ENCODE data around the gene DNAJC6.

DNAJC6 gene

GRCh38 chr1:65429078-65429477 lies 119.7 kb downstream of the DNAJC6 start:
- Mint-ChIP-seq H3K4me1 (ENCODE audit: low read depth) (peaks cover 29% of the 10 kb centered on the region), H3K4me3 (no peak overlapping the region), H3K27ac (no peak overlapping the region), H3K36me3 (ENCODE audit: low read depth) (peaks cover 89% of the 10 kb centered on the region), H3K9me3 (no peaks in the 10 kb centered on the region), H3K27me3 (no peaks in the 10 kb centered on the region)
- intact Hi-C loops (cut with micrococcal nuclease) = loop anchor here (10.0 kb wide), 3 partner anchors 194 to 1996 kb away; no protein-coding TSS in a partner anchor

- Mint-ChIP-seq H3K27ac (peak overlapping the region; percentile 20), H3K36me3 (ENCODE audit: low read depth) (peaks cover 88% of the 10 kb centered on the region), H3K4me3 (no peak overlapping the region), H3K4me1 (ENCODE audit: low read depth) (peaks cover 25% of the 10 kb centered on the region), H3K27me3 (no peaks in the 10 kb centered on the region), H3K9me3 (no peaks in the 10 kb centered on the region)
- intact Hi-C loops (cut with micrococcal nuclease) = loop anchor here (2.0 to 10.0 kb wide), 4 partner anchors 195 to 1995 kb away; no protein-coding TSS in a partner anchor
Observed at GRCh38 chr1:65429806-65430205, 120.5 kb downstream of the DNAJC6 start.

DNA sequence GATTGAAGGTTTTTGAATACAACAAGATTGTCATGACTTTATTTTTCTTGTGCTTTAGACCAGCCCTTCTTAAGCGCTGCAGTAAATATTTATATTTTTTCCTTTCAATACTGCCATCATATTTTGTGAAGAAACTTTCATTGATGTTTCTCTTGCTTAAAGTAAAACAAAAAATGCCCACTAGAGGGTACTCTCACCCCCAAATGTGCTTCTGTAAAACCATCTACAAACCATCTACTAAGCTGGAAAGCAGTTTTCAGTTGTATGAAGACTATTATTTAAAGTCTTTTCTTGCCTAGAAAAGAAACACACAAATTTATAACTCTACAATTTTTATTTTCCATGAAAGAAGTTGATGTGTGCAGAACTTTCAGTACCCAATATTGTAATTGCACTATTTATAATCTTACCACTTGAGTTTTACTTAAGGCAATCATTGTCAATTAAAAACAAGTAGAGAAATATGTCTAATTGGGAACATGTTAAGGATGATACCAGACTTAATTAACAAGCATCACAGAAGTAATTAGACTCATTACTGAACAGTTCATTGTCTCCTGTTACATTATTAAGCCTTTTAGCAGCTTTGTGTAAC lies 121.9 kb downstream of the DNAJC6 start:
- H3K27me3 Mint-ChIP-seq = no peaks in the 10 kb centered on the region
- no peaks in the 10 kb centered on the region for H3K9me3 Mint-ChIP-seq
- peaks cover 18% of the 10 kb centered on the region for H3K4me1 Mint-ChIP-seq (ENCODE audit: low read depth)
- H3K36me3 Mint-ChIP-seq (ENCODE audit: low read depth) = peaks cover 87% of the 10 kb centered on the region
- H3K4me3 Mint-ChIP-seq = no peak overlapping the region
- intact Hi-C loops (cut with micrococcal nuclease) = loop anchor here (2.0 kb wide), 1 partner anchor 256 kb away; no protein-coding TSS in a partner anchor
- no peak overlapping the region for H3K27ac Mint-ChIP-seq

GRCh38 chr1:65432918-65433317 lies 123.6 kb downstream of the DNAJC6 start:
- no peak overlapping the region for H3K27ac Mint-ChIP-seq
- no peak overlapping the region for H3K4me3 Mint-ChIP-seq

GRCh38 chr1:65434255-65434654 lies 124.9 kb downstream of the DNAJC6 start:
- H3K9me3 Mint-ChIP-seq = no peaks in the 10 kb centered on the region
- H3K27ac Mint-ChIP-seq = no peak overlapping the region
- no peaks in the 10 kb centered on the region for H3K27me3 Mint-ChIP-seq
- no peak overlapping the region for H3K4me3 Mint-ChIP-seq
- peaks cover 71% of the 10 kb centered on the region for H3K36me3 Mint-ChIP-seq (ENCODE audit: low read depth)
- intact Hi-C loops (cut with micrococcal nuclease) = no loop called here
- peaks cover 14% of the 10 kb centered on the region for H3K4me1 Mint-ChIP-seq (ENCODE audit: low read depth)

More at GRCh38 chr1:65432918-65433317, 123.6 kb downstream of the DNAJC6 start:
- Mint-ChIP-seq H3K27me3 (no peaks in the 10 kb centered on the region), H3K36me3 (ENCODE audit: low read depth) (peaks cover 83% of the 10 kb centered on the region), H3K9me3 (no peaks in the 10 kb centered on the region), H3K4me1 (ENCODE audit: low read depth) (peaks cover 18% of the 10 kb centered on the region)
- intact Hi-C loops (cut with micrococcal nuclease) = no loop called here

- Mint-ChIP-seq H3K4me3 (no peak overlapping the region), H3K27ac (no peak overlapping the region), H3K9me3 (no peaks in the 10 kb centered on the region), H3K27me3 (no peaks in the 10 kb centered on the region), H3K36me3 (ENCODE audit: low read depth) (peaks cover 66% of the 10 kb centered on the region), H3K4me1 (ENCODE audit: low read depth) (peaks cover 10% of the 10 kb centered on the region)
- intact Hi-C loops (cut with micrococcal nuclease) = no loop called here
Observed at GRCh38 chr1:65434760-65435159, 125.4 kb downstream of the DNAJC6 start.

- intact Hi-C loops (cut with micrococcal nuclease) = no loop called here
- H3K27ac Mint-ChIP-seq = no peak overlapping the region
Observed at GRCh38 chr1:65435987-65436386, 126.6 kb downstream of the DNAJC6 start.

GRCh38 chr1:65437616-65438015 lies 128.3 kb downstream of the DNAJC6 start:
- peaks cover 6% of the 10 kb centered on the region for H3K4me1 Mint-ChIP-seq (ENCODE audit: low read depth)
- H3K9me3 Mint-ChIP-seq = no peaks in the 10 kb centered on the region
- intact Hi-C loops (cut with micrococcal nuclease) = no loop called here
- H3K27me3 Mint-ChIP-seq = no peaks in the 10 kb centered on the region
- H3K4me3 Mint-ChIP-seq = no peak overlapping the region
- no peak overlapping the region for H3K27ac Mint-ChIP-seq
- peaks cover 38% of the 10 kb centered on the region for H3K36me3 Mint-ChIP-seq (ENCODE audit: low read depth)

More at GRCh38 chr1:65435987-65436386, 126.6 kb downstream of the DNAJC6 start:
- Mint-ChIP-seq H3K36me3 (ENCODE audit: low read depth) (peaks cover 53% of the 10 kb centered on the region), H3K27me3 (no peaks in the 10 kb centered on the region), H3K4me3 (no peak overlapping the region), H3K9me3 (no peaks in the 10 kb centered on the region), H3K4me1 (ENCODE audit: low read depth) (peaks cover 6% of the 10 kb centered on the region)

- Mint-ChIP-seq H3K4me1 (ENCODE audit: low read depth) (peaks cover 6% of the 10 kb centered on the region), H3K9me3 (no peaks in the 10 kb centered on the region), H3K27ac (no peak overlapping the region), H3K27me3 (no peaks in the 10 kb centered on the region), H3K4me3 (no peak overlapping the region), H3K36me3 (ENCODE audit: low read depth) (peaks cover 19% of the 10 kb centered on the region)
- intact Hi-C loops (cut with micrococcal nuclease) = no loop called here
Observed at GRCh38 chr1:65440322-65440900, 131.1 kb downstream of the DNAJC6 start.

- intact Hi-C loops (cut with micrococcal nuclease) = no loop called here
- Mint-ChIP-seq H3K4me3 (no peak overlapping the region), H3K9me3 (no peaks in the 10 kb centered on the region)
Observed at GRCh38 chr1:65440915-65441314, 131.6 kb downstream of the DNAJC6 start.

GRCh38 chr1:65441464-65441863 lies 132.1 kb downstream of the DNAJC6 start:
- Mint-ChIP-seq H3K4me1 (ENCODE audit: low read depth) (peaks cover 6% of the 10 kb centered on the region), H3K27ac (no peak overlapping the region), H3K4me3 (no peak overlapping the region), H3K36me3 (ENCODE audit: low read depth) (peaks cover 11% of the 10 kb centered on the region), H3K27me3 (no peaks in the 10 kb centered on the region), H3K9me3 (no peaks in the 10 kb centered on the region)
- intact Hi-C loops (cut with micrococcal nuclease) = no loop called here

More at GRCh38 chr1:65440915-65441314, 131.6 kb downstream of the DNAJC6 start:
- Mint-ChIP-seq H3K27me3 (no peaks in the 10 kb centered on the region), H3K27ac (no peak overlapping the region), H3K4me1 (ENCODE audit: low read depth) (peaks cover 6% of the 10 kb centered on the region), H3K36me3 (ENCODE audit: low read depth) (peaks cover 15% of the 10 kb centered on the region)

- Mint-ChIP-seq H3K27ac (no peak overlapping the region), H3K4me1 (ENCODE audit: low read depth) (peaks cover 6% of the 10 kb centered on the region), H3K27me3 (no peaks in the 10 kb centered on the region), H3K9me3 (no peaks in the 10 kb centered on the region), H3K4me3 (no peak overlapping the region), H3K36me3 (ENCODE audit: low read depth) (peaks cover 2% of the 10 kb centered on the region)
- intact Hi-C loops (cut with micrococcal nuclease) = no loop called here
Observed at GRCh38 chr1:65442442-65442841, 133.1 kb downstream of the DNAJC6 start.

DNA sequence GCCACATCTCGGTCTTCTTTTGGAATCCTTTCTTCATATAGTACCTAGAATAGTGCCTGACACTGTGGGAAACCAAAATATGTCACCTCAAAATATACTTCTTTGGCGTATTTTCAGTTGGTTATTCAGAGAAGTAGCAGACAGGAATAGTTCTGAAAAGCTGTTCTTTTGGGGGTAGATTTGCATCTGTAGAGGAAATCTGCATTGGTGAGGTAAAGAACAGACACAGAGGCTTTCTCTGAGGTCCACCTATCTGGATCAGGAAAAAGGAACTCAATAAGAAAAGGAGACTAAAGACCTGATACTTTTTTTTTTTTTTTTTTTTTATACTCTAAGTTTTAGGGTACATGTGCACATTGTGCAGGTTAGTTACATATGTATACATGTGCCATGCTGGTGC lies 134.3 kb downstream of the DNAJC6 start:
- no peak overlapping the region for H3K27ac Mint-ChIP-seq
- H3K4me3 Mint-ChIP-seq = no peak overlapping the region
- no peaks in the 10 kb centered on the region for H3K27me3 Mint-ChIP-seq
- H3K36me3 Mint-ChIP-seq (ENCODE audit: low read depth) = no peaks in the 10 kb centered on the region
- H3K4me1 Mint-ChIP-seq (ENCODE audit: low read depth) = peaks cover 6% of the 10 kb centered on the region
- intact Hi-C loops (cut with micrococcal nuclease) = no loop called here
- no peaks in the 10 kb centered on the region for H3K9me3 Mint-ChIP-seq

- no peaks in the 10 kb centered on the region for H3K36me3 Mint-ChIP-seq (ENCODE audit: low read depth)
- intact Hi-C loops (cut with micrococcal nuclease) = no loop called here
- H3K4me3 Mint-ChIP-seq = no peak overlapping the region
- no peak overlapping the region for H3K27ac Mint-ChIP-seq
- peaks cover 6% of the 10 kb centered on the region for H3K4me1 Mint-ChIP-seq (ENCODE audit: low read depth)
- H3K9me3 Mint-ChIP-seq = no peaks in the 10 kb centered on the region
- no peaks in the 10 kb centered on the region for H3K27me3 Mint-ChIP-seq
Observed at GRCh38 chr1:65444128-65444640, 134.8 kb downstream of the DNAJC6 start.

All from dendritic cell treated with granulocyte-macrophage colony-stimulating factor and Interleukin-4, amounts not matched to agents 40 ng/mL and 50 ng/mL, for 4 days (primary cell).